Gastroesophageal sphincter (tissue), 4 donors: ENCODE results near the gene SPSB1. TPM values are rescaled to one million over a fixed set of nuclear protein-coding genes. Genes with fewer than 3 reads are reported as not detected.

ENCODE experiments used
- ATAC-seq: fragments of 150-250 bp; one replicate; pipeline ENCODE4 v1.9.1; 2016; ENCODE audit warnings: mild to moderate bottlenecking, moderate library complexity
- H3K27ac ChIP-seq, 4 donors: fragments of 200-600 bp; sonication (generic) in 3 of 4; 1 replicate in 3 of 4; 2 replicates in 1 of 4; pipeline ENCODE4 v1.5.1; 2016 to 2019
- H3K27me3 ChIP-seq: fragments of 200-600 bp; sonication (generic); one replicate; pipeline ENCODE4 v1.5.1; 2019
- H3K36me3 ChIP-seq, 2 donors: fragments of 200-600 bp; sonication (generic); one replicate each; pipeline ENCODE4 v1.5.1; 2019; ENCODE audit warnings: control low read depth in 1 of 2
- H3K4me1 ChIP-seq, 3 donors: fragments of 200-600 bp; sonication (generic); 1 replicate in 2 of 3; 2 replicates in 1 of 3; pipeline ENCODE4 v1.5.1; 2016 to 2019; ENCODE audit warnings: control low read depth in 2 of 3
- H3K4me3 ChIP-seq, 2 donors: fragments of 200-600 bp; sonication (generic); one replicate each; pipeline ENCODE4 v1.5.1; 2019; ENCODE audit warnings: mild to moderate bottlenecking in 1 of 2, moderate library complexity in 1 of 2
- H3K9me3 ChIP-seq, 3 donors: fragments of 200-600 bp; sonication (generic); one replicate each; pipeline ENCODE4 v1.5.1; 2017 to 2019; ENCODE audit warnings: control low read depth in 2 of 3
- EP300 ChIP-seq: sonication (generic); formaldehyde crosslinking; IDR thresholded peaks from one replicate; pipeline ENCODE4 v1.6.1; 2017; ENCODE audit warnings: antibody characterized with exemption, mild to moderate bottlenecking
- POLR2A ChIP-seq, 2 donors: fragments of 450-650 bp; IDR thresholded peaks; one replicate each; pipeline ENCODE4 v1.6.1; 2017; ENCODE audit warnings: antibody characterized with exemption in 2 of 2, mild to moderate bottlenecking in 2 of 2, moderate library complexity in 1 of 2
- POLR2AphosphoS5 ChIP-seq: sonication (generic); formaldehyde crosslinking; IDR thresholded peaks from one replicate; pipeline ENCODE4 v1.6.1; 2017; ENCODE audit warnings: antibody characterized with exemption
- WGBS, 2 donors: methylation state at CpG; one replicate each; pipeline ENCODE4 v1.1.5; 2018; ENCODE audit warnings: low coverage in 1 of 2; 5-methylcytosine and 5-hydroxymethylcytosine counted together
- total RNA-seq, 4 donors: library from RNA; depleted of rRNA; stranded (reverse); fragments of >200 nt; gene quantifications; one replicate each; pipeline ENCODE4 v1.1.0, GENCODE V29; 2016
- TF ChIP-seq, protein P1 (sequence below), 4 experiments: fragments of 200-600 bp in 2 of 4; fragments of 450-650 bp in 2 of 4; sonication (generic) in 1 of 4; IDR thresholded peaks; one replicate each; pipeline ENCODE4 v1.5.1; 2017 to 2019; ENCODE audit warnings: antibody characterized with exemption in 4 of 4, mild to moderate bottlenecking in 2 of 4, moderate library complexity in 2 of 4

Gene SPSB1
- total RNA-seq, 4 donors from 2014 or later, result 56.3 to 111 (median 99.5) TPM

DNA sequence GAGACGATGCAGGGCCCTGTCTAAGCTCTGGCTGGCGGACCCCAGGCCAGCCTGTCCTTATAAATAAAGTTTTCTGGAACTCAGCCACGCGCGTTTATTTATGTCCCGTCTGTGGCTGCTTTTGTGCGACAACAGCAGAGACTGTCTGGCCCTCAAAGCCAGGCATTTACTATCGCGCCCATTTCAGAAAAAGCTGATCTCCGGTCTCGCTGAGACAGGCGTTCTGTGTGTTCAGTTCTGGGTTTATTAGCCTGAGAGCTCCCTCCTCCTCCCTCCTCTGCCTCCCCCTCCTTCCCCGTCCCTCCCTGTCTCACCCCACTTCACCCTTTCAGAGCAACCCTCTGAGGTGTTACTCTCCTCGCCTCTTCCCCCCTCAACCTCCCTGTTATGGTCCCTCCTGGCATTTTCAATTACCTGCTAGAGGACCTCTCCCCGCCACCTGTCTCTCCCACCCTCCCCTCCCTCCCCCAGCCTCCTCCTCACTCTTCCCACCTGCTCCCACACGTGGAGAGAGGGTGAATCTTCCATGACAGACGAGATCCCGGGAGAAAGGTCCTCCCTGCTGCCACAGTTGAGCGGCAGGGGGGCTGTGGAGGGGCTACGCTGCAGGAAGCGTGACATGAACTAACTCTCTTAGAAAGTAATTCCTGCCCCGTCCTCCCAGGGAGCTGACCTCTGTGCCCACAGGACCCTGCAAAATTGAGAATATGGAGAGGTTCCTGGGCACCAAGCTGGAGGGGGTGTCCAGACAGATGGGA lies 59.9 kb downstream of the SPSB1 start:
- no peak overlapping the region for H3K4me3 ChIP-seq
- ATAC-seq, result no peak
- no peaks in the 10 kb centered on the region for H3K9me3 ChIP-seq
- peaks cover 0 to 90% (median 43%) of the 10 kb centered on the region in 3 donors for H3K4me1 ChIP-seq
- WGBS, 2 donors, result 47 to 55% methylated on average over 6 to 7 of the region's 22 CpGs
- TF ChIP-seq POLR2AphosphoS5 (no peak), POLR2A (IDR thresholded peaks at IDR 0.05) (no peak), EP300 (no peak)
- TF ChIP-seq, protein P1, sequence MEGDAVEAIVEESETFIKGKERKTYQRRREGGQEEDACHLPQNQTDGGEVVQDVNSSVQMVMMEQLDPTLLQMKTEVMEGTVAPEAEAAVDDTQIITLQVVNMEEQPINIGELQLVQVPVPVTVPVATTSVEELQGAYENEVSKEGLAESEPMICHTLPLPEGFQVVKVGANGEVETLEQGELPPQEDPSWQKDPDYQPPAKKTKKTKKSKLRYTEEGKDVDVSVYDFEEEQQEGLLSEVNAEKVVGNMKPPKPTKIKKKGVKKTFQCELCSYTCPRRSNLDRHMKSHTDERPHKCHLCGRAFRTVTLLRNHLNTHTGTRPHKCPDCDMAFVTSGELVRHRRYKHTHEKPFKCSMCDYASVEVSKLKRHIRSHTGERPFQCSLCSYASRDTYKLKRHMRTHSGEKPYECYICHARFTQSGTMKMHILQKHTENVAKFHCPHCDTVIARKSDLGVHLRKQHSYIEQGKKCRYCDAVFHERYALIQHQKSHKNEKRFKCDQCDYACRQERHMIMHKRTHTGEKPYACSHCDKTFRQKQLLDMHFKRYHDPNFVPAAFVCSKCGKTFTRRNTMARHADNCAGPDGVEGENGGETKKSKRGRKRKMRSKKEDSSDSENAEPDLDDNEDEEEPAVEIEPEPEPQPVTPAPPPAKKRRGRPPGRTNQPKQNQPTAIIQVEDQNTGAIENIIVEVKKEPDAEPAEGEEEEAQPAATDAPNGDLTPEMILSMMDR (IDR thresholded peaks at IDR 0.05), result no peak
- peak overlapping the region in 3 of 4 donors; percentile 19 to 75 (median 53) for H3K27ac ChIP-seq
- peaks cover 0 to 23% of the 10 kb centered on the region in 2 donors for H3K36me3 ChIP-seq
- H3K27me3 ChIP-seq, result no peaks in the 10 kb centered on the region

DNA sequence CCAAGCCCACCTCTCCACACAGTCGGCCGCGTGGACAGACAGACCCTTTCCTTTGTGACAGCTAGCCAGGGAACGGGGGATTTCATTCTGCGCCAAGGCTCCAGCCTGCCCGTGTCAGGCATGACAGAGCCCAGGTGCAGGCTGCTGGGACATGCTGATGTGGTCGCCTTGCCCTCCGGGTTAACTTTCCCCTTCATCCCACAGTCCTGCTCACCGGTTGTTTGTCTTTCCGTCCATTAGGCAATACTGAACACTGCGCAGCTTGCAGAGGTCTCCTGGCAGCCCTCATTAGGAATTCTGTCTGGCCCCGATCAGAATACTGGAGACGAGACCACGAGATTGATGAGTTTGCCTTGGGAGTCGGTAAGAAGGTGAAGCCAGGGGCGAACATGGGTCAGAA lies 62.8 kb downstream of the SPSB1 start:
- 50 to 80% methylated on average over 2 to 4 of the region's 16 CpGs for WGBS, 2 donors
- TF ChIP-seq, protein P1 (IDR thresholded peaks at IDR 0.05), result no peak
- TF ChIP-seq POLR2A (IDR thresholded peaks at IDR 0.05) (no peak), EP300 (no peak), POLR2AphosphoS5 (no peak)
- peak overlapping the region in 2 of 4 donors; percentile 20 to 75 for H3K27ac ChIP-seq
- H3K36me3 ChIP-seq, result peaks cover 0 to 40% of the 10 kb centered on the region in 2 donors
- H3K27me3 ChIP-seq, result no peaks in the 10 kb centered on the region
- no peak for ATAC-seq
- peaks cover 0 to 79% (median 24%) of the 10 kb centered on the region in 3 donors for H3K4me1 ChIP-seq
- no peak overlapping the region for H3K4me3 ChIP-seq
- H3K9me3 ChIP-seq, result no peaks in the 10 kb centered on the region

DNA sequence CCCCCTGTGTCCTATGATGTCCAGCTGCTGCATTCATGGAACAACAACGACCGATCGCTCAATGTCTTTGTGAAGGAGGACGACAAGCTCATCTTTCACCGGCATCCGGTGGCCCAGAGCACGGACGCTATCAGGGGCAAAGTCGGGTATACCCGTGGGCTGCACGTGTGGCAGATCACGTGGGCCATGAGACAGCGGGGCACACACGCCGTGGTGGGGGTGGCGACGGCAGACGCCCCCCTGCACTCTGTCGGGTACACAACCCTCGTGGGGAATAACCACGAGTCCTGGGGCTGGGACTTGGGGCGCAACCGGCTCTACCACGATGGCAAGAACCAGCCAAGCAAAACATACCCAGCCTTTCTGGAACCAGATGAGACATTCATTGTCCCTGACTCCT lies 63.3 kb downstream of the SPSB1 start:
- Histone ChIP-seq H3K4me3 (no peak overlapping the region), H3K27me3 (no peaks in the 10 kb centered on the region), H3K36me3 (peaks cover 0 to 40% of the 10 kb centered on the region in 2 donors), H3K4me1 (peaks cover 0 to 78% (median 24%) of the 10 kb centered on the region in 3 donors), H3K27ac (peak overlapping the region in 1 of 4 donors; percentile 75), H3K9me3 (no peaks in the 10 kb centered on the region)
- ATAC-seq, result no peak
- no peak for TF ChIP-seq EP300
- TF ChIP-seq POLR2AphosphoS5, result no peak
- TF ChIP-seq POLR2A (IDR thresholded peaks at IDR 0.05), result no peak
- TF ChIP-seq, protein P1 (IDR thresholded peaks at IDR 0.05), result no peak
- no CpG with 5 or more reads among the region's 24 CpGs for WGBS, 2 donors

DNA sequence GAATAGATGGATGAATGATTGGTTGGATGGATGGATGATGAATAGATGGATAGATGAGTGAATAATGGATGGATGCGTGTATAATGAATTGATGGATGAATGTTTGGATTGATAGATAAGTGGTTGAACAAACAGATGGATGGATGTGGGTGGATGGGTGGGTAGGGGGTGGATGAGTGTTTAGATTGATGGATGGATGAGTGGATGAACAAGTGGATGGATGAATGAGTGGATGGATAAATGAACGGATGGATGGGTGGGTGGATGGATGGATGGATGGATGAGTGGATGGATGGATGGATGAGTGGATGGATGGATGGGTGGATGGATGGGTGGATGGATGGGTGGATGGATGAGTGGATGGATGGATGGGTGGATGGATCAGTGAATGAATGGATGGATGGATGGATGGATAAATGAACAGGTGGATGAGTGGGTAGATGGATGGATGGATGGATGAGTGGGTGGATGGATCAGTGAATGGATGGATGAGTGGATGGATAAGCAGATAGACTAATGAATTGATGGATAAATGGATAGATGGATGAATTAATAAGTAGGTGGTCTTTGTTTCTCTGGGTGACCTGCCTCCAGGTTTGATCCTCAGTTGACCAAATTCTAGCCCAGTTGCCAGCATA lies 64.3 kb downstream of the SPSB1 start:
- peaks cover 0 to 78% (median 24%) of the 10 kb centered on the region in 3 donors for H3K4me1 ChIP-seq
- peaks cover 0 to 40% of the 10 kb centered on the region in 2 donors for H3K36me3 ChIP-seq
- ATAC-seq, result no peak
- 95 to 100% methylated on average over 1 to 2 of the region's 2 CpGs for WGBS, 2 donors
- TF ChIP-seq POLR2A (IDR thresholded peaks at IDR 0.05), result no peak
- TF ChIP-seq POLR2AphosphoS5, result no peak
- TF ChIP-seq EP300, result no peak
- TF ChIP-seq, protein P1 (IDR thresholded peaks at IDR 0.05), result no peak
- no peaks in the 10 kb centered on the region for H3K9me3 ChIP-seq
- H3K4me3 ChIP-seq, result no peak overlapping the region
- no peak overlapping the region for H3K27ac ChIP-seq
- no peaks in the 10 kb centered on the region for H3K27me3 ChIP-seq
